ENCODE data around the gene GP1BB. TPM values are rescaled to one million over a fixed set of nuclear protein-coding genes. Genes with fewer than 3 reads are reported as not detected.

The GP1BB gene
- total RNA-seq, 1 donor from 2014 or later: 0.95 TPM

GRCh38 chr22:19763458-19764298 is 40.3 kb downstream of the GP1BB start:
- Histone ChIP-seq H3K9me3 (ENCODE audit: insufficient read depth, low read depth, low read length) (peaks cover 3% of the 10 kb centered on the region), H3K36me3 (ENCODE audit: insufficient read depth, low read length) (no peaks in the 10 kb centered on the region), H2AFZ (ENCODE audit: low read depth, low read length) (no peak overlapping the region), H3K4me2 (ENCODE audit: low read length) (no peak overlapping the region), H3K9ac (ENCODE audit: low read length) (no peak overlapping the region), H3K27me3 (ENCODE audit: insufficient read depth, low read length) (peaks cover 78% of the 10 kb centered on the region), H4K20me1 (ENCODE audit: insufficient read depth, low read length) (peaks cover 23% of the 10 kb centered on the region), H3K27ac (ENCODE audit: low read depth, low read length) (no peak overlapping the region), H3K4me1 (ENCODE audit: insufficient read depth, low read length) (peaks cover 6% of the 10 kb centered on the region), H3K79me2 (ENCODE audit: insufficient read depth, low read length) (no peaks in the 10 kb centered on the region), H3K4me3 (ENCODE audit: insufficient read depth, low read depth, low read length) (no peak overlapping the region)
- Mint-ChIP-seq H3K27ac (ENCODE audit: unreplicated experiment) (no peak overlapping the region), H3K4me1 (ENCODE audit: low read depth, unreplicated experiment) (peaks cover 5% of the 10 kb centered on the region), H3K36me3 (ENCODE audit: low read depth, unreplicated experiment) (peaks cover 5% of the 10 kb centered on the region), H3K9me3 (ENCODE audit: unreplicated experiment) (peaks cover 18% of the 10 kb centered on the region), H3K27me3 (ENCODE audit: low read depth, unreplicated experiment) (peaks cover 52% of the 10 kb centered on the region), H3K4me3 (ENCODE audit: unreplicated experiment) (no peak overlapping the region)
- TF ChIP-seq EZH2 (IDR thresholded peaks at IDR 0.05; ENCODE audit: insufficient read depth, low read length): no peak
- TF ChIP-seq CTCF (IDR thresholded peaks at IDR 0.05; ENCODE audit: insufficient read depth, low read depth, low read length): no peak
- FAIRE-seq (no peak), DNase-seq (ENCODE audit: low read depth) (no peak)

- DNase-seq (ENCODE audit: low read depth) (no peak), FAIRE-seq (no peak)
- Histone ChIP-seq H3K9ac (ENCODE audit: low read length) (no peak overlapping the region), H3K36me3 (ENCODE audit: insufficient read depth, low read length) (no peaks in the 10 kb centered on the region), H3K4me2 (ENCODE audit: low read length) (no peak overlapping the region), H4K20me1 (ENCODE audit: insufficient read depth, low read length) (peaks cover 23% of the 10 kb centered on the region), H2AFZ (ENCODE audit: low read depth, low read length) (no peak overlapping the region), H3K4me1 (ENCODE audit: insufficient read depth, low read length) (peaks cover 5% of the 10 kb centered on the region), H3K9me3 (ENCODE audit: insufficient read depth, low read depth, low read length) (peaks cover 3% of the 10 kb centered on the region), H3K79me2 (ENCODE audit: insufficient read depth, low read length) (no peaks in the 10 kb centered on the region), H3K27ac (ENCODE audit: low read depth, low read length) (no peak overlapping the region), H3K4me3 (ENCODE audit: insufficient read depth, low read depth, low read length) (no peak overlapping the region), H3K27me3 (ENCODE audit: insufficient read depth, low read length) (peaks cover 79% of the 10 kb centered on the region)
- no peak for TF ChIP-seq CTCF (IDR thresholded peaks at IDR 0.05; ENCODE audit: insufficient read depth, low read depth, low read length)
- no peak for TF ChIP-seq EZH2 (IDR thresholded peaks at IDR 0.05; ENCODE audit: insufficient read depth, low read length)
- no peak overlapping the region for H3K4me3 Mint-ChIP-seq (ENCODE audit: unreplicated experiment)
- peaks cover 18% of the 10 kb centered on the region for H3K9me3 Mint-ChIP-seq (ENCODE audit: unreplicated experiment)
- H3K36me3 Mint-ChIP-seq (ENCODE audit: low read depth, unreplicated experiment): peaks cover 5% of the 10 kb centered on the region
- peaks cover 5% of the 10 kb centered on the region for H3K4me1 Mint-ChIP-seq (ENCODE audit: low read depth, unreplicated experiment)
- peaks cover 57% of the 10 kb centered on the region for H3K27me3 Mint-ChIP-seq (ENCODE audit: low read depth, unreplicated experiment)
- H3K27ac Mint-ChIP-seq (ENCODE audit: unreplicated experiment): no peak overlapping the region
These were observed 40.9 kb downstream of the GP1BB start for GRCh38 chr22:19764299-19764593.

Measured in astrocyte (in vitro differentiated cells and primary cell).